Cerebellar cortex (tissue), 1 donor: Measurements from ENCODE around the gene CDK13.
"Not testable (repeated sequence)": the region's sequence is repeated elsewhere in the genome, so short reads cannot be mapped to it uniquely, and the experiment has no call there.

Experiments used
- DNase-seq: peaks from one replicate; pipeline ENCODE4 v3.0.0-alpha.2; 2015; ENCODE audit warnings: low spot score

Gene CDK13

GRCh38 chr7:39949971-39950472, at the start of gene CDK13:
Gene CDK13 (plus strand): TSS chr7:39950256. CDS start chr7:39950642, 386 bp downstream.
- peak; percentile 68 for DNase-seq

GRCh38 chr7:39904077-39904486, 46.0 kb upstream of the CDK13 start:
- no peak for DNase-seq

- no peak for DNase-seq
Observed at GRCh38 chr7:39908141-39908540, 41.9 kb upstream of the CDK13 start.

- no peak for DNase-seq
Observed at GRCh38 chr7:39908973-39909372, 41.1 kb upstream of the CDK13 start.

GRCh38 chr7:39909526-39909925, 40.5 kb upstream of the CDK13 start:
- DNase-seq = no peak

GRCh38 chr7:39910108-39910869, 39.8 kb upstream of the CDK13 start:
- DNase-seq = no peak

- no peak for DNase-seq
Observed at GRCh38 chr7:39911167-39911566, 38.9 kb upstream of the CDK13 start.

- not testable (repeated sequence) for DNase-seq
Observed at GRCh38 chr7:39915847-39916246, 34.2 kb upstream of the CDK13 start.

- no peak for DNase-seq
Observed at GRCh38 chr7:39919646-39920045, 30.4 kb upstream of the CDK13 start.

GRCh38 chr7:39921506-39922175, 28.4 kb upstream of the CDK13 start:
- no peak for DNase-seq

GRCh38 chr7:39922580-39922979, 27.5 kb upstream of the CDK13 start:
- DNase-seq = no peak

GRCh38 chr7:39923091-39923490, 27.0 kb upstream of the CDK13 start:
- DNase-seq = no peak

- no peak for DNase-seq
Observed at GRCh38 chr7:39924122-39924521, 25.9 kb upstream of the CDK13 start.

GRCh38 chr7:39926111-39926510, 23.9 kb upstream of the CDK13 start:
- no peak for DNase-seq

GRCh38 chr7:39927018-39927417, 23.0 kb upstream of the CDK13 start:
- DNase-seq = no peak

- DNase-seq = no peak
Observed at GRCh38 chr7:39934132-39934531, 15.9 kb upstream of the CDK13 start.

GRCh38 chr7:39936761-39937160, 13.3 kb upstream of the CDK13 start:
- DNase-seq = no peak

GRCh38 chr7:39937366-39938153, 12.5 kb upstream of the CDK13 start:
- no peak for DNase-seq

GRCh38 chr7:39942883-39943282, 7.2 kb upstream of the CDK13 start:
- DNase-seq = no peak

GRCh38 chr7:39946693-39947092, 3.4 kb upstream of the CDK13 start:
- no peak for DNase-seq

- DNase-seq = no peak
Observed at GRCh38 chr7:39948375-39948955, 1.6 kb upstream of the CDK13 start.
